Stomach (tissue), 4 donors: Measurements from ENCODE around the gene DEK.
"Not testable (repeated sequence)": the region's sequence is repeated elsewhere in the genome, so short reads cannot be mapped to it uniquely, and the experiment has no call there.

Experiments used
- CTCF ChIP-seq, 7 experiments: fragments of 450-650 bp in 4 of 7; fragments of 200-600 bp in 3 of 7; sonication (generic) in 3 of 7; IDR thresholded peaks; one replicate each; pipeline ENCODE4 v1.5.1; 2016 to 2019; ENCODE audit warnings: antibody characterized with exemption in 7 of 7, control low read depth in 2 of 7, mild to moderate bottlenecking in 1 of 7
- EP300 ChIP-seq: sonication (generic); formaldehyde crosslinking; IDR thresholded peaks from one replicate; pipeline ENCODE4 v1.6.1; 2017; ENCODE audit warnings: antibody characterized with exemption
- POLR2AphosphoS5 ChIP-seq, 3 donors: sonication (generic); formaldehyde crosslinking; IDR thresholded peaks; one replicate each; pipeline ENCODE4 v1.6.1; 2016; ENCODE audit warnings: antibody characterized with exemption in 3 of 3

- not testable (repeated sequence) for TF ChIP-seq CTCF (IDR thresholded peaks at IDR 0.05); EP300; POLR2AphosphoS5 (IDR thresholded peaks at IDR 0.05)
Measured at GRCh38 chr6:18233770-18234169, 30.6 kb downstream of the DEK start.
